Breast epithelium (tissue), 3 donors: ENCODE measurements around the gene PCF11. TPM values are rescaled to one million over a fixed set of nuclear protein-coding genes. Genes with fewer than 3 reads are reported as not detected.

Experiments used
- total RNA-seq, 3 donors: library from RNA; depleted of rRNA; stranded (reverse); fragments of >200 nt; gene quantifications; one replicate each; pipeline ENCODE4 v1.1.0, GENCODE V29; 2016

PCF11 gene
- total RNA-seq, 3 donors from 2014 or later, result 78.7 to 133 (median 130) TPM

Other genes starting within 250 kb of the PCF11 start
- gene RAB30, start 85.2 kb upstream of the PCF11 start, total RNA-seq, result 10 to 100 TPM; 20.3 to 26.6 (median 24.2) TPM
- 10 to 100 TPM; 17.0 to 22.7 (median 17.4) TPM for gene ANKRD42, start 36.6 kb downstream of the PCF11 start, total RNA-seq
- 10 to 100 TPM; 35.2 to 47.7 (median 35.4) TPM for gene CCDC90B, start 129.2 kb downstream of the PCF11 start, total RNA-seq